Measurements from ENCODE around the gene FIBCD1.

GRCh38 chr9:130939405-130940026 lies 469 bp upstream of the FIBCD1 start:
- TF ChIP-seq GATA2 (IDR thresholded peaks at IDR 0.05; ENCODE audit: low read depth, low read length) (no peak), GATA3 (IDR thresholded peaks at IDR 0.05; ENCODE audit: low read depth, low read length) (no peak)
